OCI-LY7 (cell line): Measurements from ENCODE around the gene ILKAP. TPM values are rescaled to one million over a fixed set of nuclear protein-coding genes. Genes with fewer than 3 reads are reported as not detected.

Experiments
- BruUV-seq: library from RNA; stranded (reverse); fragments of 400-500 nt; replicated peaks from 2 replicates; lab custom pipeline; 2021; lab: Mats Ljungman, UMichigan
- CTCF ChIA-PET: fragments of 300-600 bp; sonication (Branson Sonifier 250); formaldehyde crosslinking; loops from one replicate; lab custom pipeline; 2022; ENCODE audit warnings: antibody characterized with exemption; ENCODE audit not compliant: unreplicated experiment; lab: Charles Lee
- POLR2A ChIA-PET: fragments of 300-600 bp; sonication (Branson Sonifier 250); formaldehyde crosslinking; loops from one replicate; lab custom pipeline; 2022; ENCODE audit warnings: antibody characterized with exemption; lab: Charles Lee
- DNase-seq: peaks from one replicate; pipeline ENCODE4 v3.0.0-alpha.2; 2015; ENCODE audit warnings: low spot score
- H2AFZ ChIP-seq: fragments of 200-600 bp; sonication (generic), shearing (Covaris generic); 2 replicates; pipeline ENCODE4 v1.6.1; 2014; ENCODE audit warnings: mild to moderate bottlenecking, antibody characterized with exemption, low read length, moderate library complexity
- H3K27ac ChIP-seq: fragments of 200-600 bp; sonication (generic); 2 replicates; pipeline ENCODE4 v1.5.1; 2014; ENCODE audit warnings: mixed run types, low read depth, mild to moderate bottlenecking, moderate library complexity, low read length, inconsistent platforms; ENCODE audit not compliant: poor library complexity, severe bottlenecking
- H3K36me3 ChIP-seq: fragments of 200-600 bp; sonication (generic); 2 replicates; pipeline ENCODE4 v1.6.1; 2014; ENCODE audit warnings: mild to moderate bottlenecking, antibody characterized with exemption, low read length, moderate library complexity, mixed read lengths; ENCODE audit not compliant: insufficient read depth
- H3K4me1 ChIP-seq: fragments of 200-600 bp; sonication (generic); 2 replicates; pipeline ENCODE4 v1.5.1; 2014; ENCODE audit warnings: mild to moderate bottlenecking, low read length; ENCODE audit not compliant: insufficient read depth, poor library complexity, severe bottlenecking
- H3K4me2 ChIP-seq: fragments of 200-600 bp; sonication (generic); 2 replicates; pipeline ENCODE4 v1.6.1; 2014; ENCODE audit warnings: mild to moderate bottlenecking, low read length
- H3K4me3 ChIP-seq: fragments of 200-600 bp; sonication (generic); 2 replicates; pipeline ENCODE4 v1.5.1; 2014; ENCODE audit warnings: mild to moderate bottlenecking, low read depth, low read length; ENCODE audit not compliant: poor library complexity, severe bottlenecking
- H3K79me2 ChIP-seq: fragments of 200-600 bp; sonication (generic); 2 replicates; pipeline ENCODE4 v1.6.1; 2016; ENCODE audit warnings: low read depth, mild to moderate bottlenecking, low read length, moderate library complexity, mixed read lengths; ENCODE audit not compliant: insufficient read depth
- H3K9me2 ChIP-seq: fragments of 200-600 bp; sonication (generic); 2 replicates; pipeline ENCODE4 v1.6.1; 2016; ENCODE audit warnings: mild to moderate bottlenecking, low read length, mixed read lengths; ENCODE audit not compliant: insufficient read depth
- H3K9me3 ChIP-seq: fragments of 200-600 bp; sonication (generic); 2 replicates; pipeline ENCODE4 v1.6.1; 2014; ENCODE audit warnings: mild to moderate bottlenecking, mixed run types, low read length, mixed read lengths
- H4K20me1 ChIP-seq: fragments of 200-600 bp; sonication (generic); 2 replicates; pipeline ENCODE4 v1.6.1; 2014; ENCODE audit warnings: mild to moderate bottlenecking, antibody characterized with exemption, low read length, moderate library complexity, mixed read lengths; ENCODE audit not compliant: insufficient read depth
- CTCF ChIP-seq: fragments of 200-600 bp; sonication (generic); conservative IDR thresholded peaks from 2 replicates; pipeline ENCODE4 v1.5.1; 2014; ENCODE audit warnings: mild to moderate bottlenecking, antibody characterized with exemption, low read length, moderate library complexity, mixed read lengths
- EZH2phosphoT487 ChIP-seq: fragments of 200-600 bp; sonication (generic); IDR thresholded peaks from 2 replicates; pipeline ENCODE4 v1.6.1; 2018; ENCODE audit warnings: low read depth, borderline replicate concordance, mild to moderate bottlenecking, mixed run types, antibody characterized with exemption, low read length, moderate library complexity, mixed read lengths
- intact Hi-C: fragments of 100-400 bp; cut with micrococcal nuclease; formaldehyde crosslinking; loops from one replicate; pipeline ENCODE4 v1.10.0; 2022; ENCODE audit not compliant: unreplicated experiment
- total RNA-seq, 2 experiments: library from RNA; depleted of rRNA in 1 of 2; stranded (reverse); fragments of >200 nt in 1 of 2; shearing (Covaris generic) in 1 of 2; gene quantifications; 2 replicates each; pipeline ENCODE4 v1.2.3, GENCODE V29; 2014 to 2022

The ILKAP gene
- total RNA-seq, 2 experiments from 2014 or later, result 33.1 to 61.8 TPM

- TF ChIP-seq CTCF, result no peak
- no peak for TF ChIP-seq EZH2phosphoT487
- Histone ChIP-seq H4K20me1 (no peaks in the 10 kb centered on the region), H3K4me1 (peaks cover 10% of the 10 kb centered on the region), H3K4me2 (no peak overlapping the region), H3K27ac (no peak overlapping the region), H2AFZ (no peak overlapping the region), H3K9me3 (no peaks in the 10 kb centered on the region), H3K9me2 (no peaks in the 10 kb centered on the region), H3K4me3 (no peak overlapping the region), H3K79me2 (no peaks in the 10 kb centered on the region), H3K36me3 (no peaks in the 10 kb centered on the region)
- intact Hi-C loops, result no loop called here
- ChIA-PET POLR2A (no interaction called here), CTCF (no interaction called here)
- DNase-seq, result no peak
- BruUV-seq, result no TSS peak
Observed at GRCh38 chr2:238235856-238236255, 32.4 kb upstream of the ILKAP start.

- Histone ChIP-seq H4K20me1 (no peaks in the 10 kb centered on the region), H3K9me2 (no peaks in the 10 kb centered on the region), H3K79me2 (no peaks in the 10 kb centered on the region), H3K36me3 (no peaks in the 10 kb centered on the region), H3K4me2 (no peak overlapping the region), H3K9me3 (no peaks in the 10 kb centered on the region), H3K4me3 (no peak overlapping the region), H3K4me1 (peaks cover 8% of the 10 kb centered on the region), H2AFZ (no peak overlapping the region), H3K27ac (no peak overlapping the region)
- POLR2A ChIA-PET, result no interaction called here
- DNase-seq, result no peak
- CTCF ChIA-PET, result no interaction called here
- no TSS peak for BruUV-seq
- intact Hi-C loops, result no loop called here
- no peak for TF ChIP-seq CTCF
Observed at GRCh38 chr2:238235331-238235732, 31.8 kb upstream of the ILKAP start.

- H3K4me2 ChIP-seq, result no peak overlapping the region
- no peak overlapping the region for H2AFZ ChIP-seq
- H3K9me3 ChIP-seq, result no peaks in the 10 kb centered on the region
- intact Hi-C loops, result no loop called here
- H3K79me2 ChIP-seq, result no peaks in the 10 kb centered on the region
- CTCF ChIA-PET, result no interaction called here
- no peaks in the 10 kb centered on the region for H3K36me3 ChIP-seq
- TF ChIP-seq EZH2phosphoT487, result no peak
- no peak for TF ChIP-seq CTCF
- POLR2A ChIA-PET, result interaction anchor here (0.6 to 0.8 kb wide), 2 partner anchors 44 to 206 kb away, joined by 3 read pairs; no protein-coding TSS in a partner anchor
- no peaks in the 10 kb centered on the region for H3K9me2 ChIP-seq
- H3K27ac ChIP-seq, result no peak overlapping the region
- DNase-seq, result no peak
- peaks cover 5% of the 10 kb centered on the region for H3K4me1 ChIP-seq
- no peak overlapping the region for H3K4me3 ChIP-seq
- BruUV-seq, result no TSS peak
- H4K20me1 ChIP-seq, result no peaks in the 10 kb centered on the region
Observed at GRCh38 chr2:238233625-238234024, 30.1 kb upstream of the ILKAP start.
